ENCODE results near the gene SUGP2. TPM values are rescaled to one million over a fixed set of nuclear protein-coding genes. Genes with fewer than 3 reads are reported as not detected.

SUGP2 gene
- total and polyA plus RNA-seq, 12 donors, result 22.0 to 291 (median 53.2) TPM

GRCh38 chr19:19056636-19057275 is 23.4 kb upstream of the SUGP2 start:
- H3K27ac ChIP-seq, result no peak overlapping the region
- H3K36me3 ChIP-seq (replicated peaks in 1 of 2), result peaks cover 0 to 44% of the 10 kb centered on the region in 2 donors
- WGBS, 4 donors, result 82 to 89% (median 85%) methylated on average over 7 to 9 of the region's 9 CpGs
- H3K9me3 ChIP-seq (replicated peaks in 1 of 3), result no peaks in the 10 kb centered on the region
- TF ChIP-seq CTCF (IDR thresholded peaks at IDR 0.05), result no peak
- no peak for TF ChIP-seq POLR2A (IDR thresholded peaks at IDR 0.05)
- DNase-seq, result no peak
- no peak overlapping the region for H3K4me3 ChIP-seq
- peaks cover 8 to 9% of the 10 kb centered on the region in 2 donors for H3K4me1 ChIP-seq (replicated peaks in 1 of 2)
- no peaks in the 10 kb centered on the region for H3K27me3 ChIP-seq
- intact Hi-C loops (cut with DNase I), result loop anchor here (5.0 to 10.0 kb wide), 3 partner anchors 58 to 88 kb away; partner anchors contain the start of gene TMEM161A (in 1 of the 2)

GRCh38 chr19:19055701-19056100 is 22.4 kb upstream of the SUGP2 start:
- Histone ChIP-seq H3K27me3 (no peaks in the 10 kb centered on the region), H3K9me3 (replicated peaks in 1 of 3) (no peaks in the 10 kb centered on the region), H3K36me3 (replicated peaks in 1 of 2) (peaks cover 0 to 47% of the 10 kb centered on the region in 2 donors), H3K27ac (no peak overlapping the region), H3K4me1 (replicated peaks in 1 of 2) (peaks cover 8 to 9% of the 10 kb centered on the region in 2 donors), H3K4me3 (no peak overlapping the region)
- TF ChIP-seq CTCF (IDR thresholded peaks at IDR 0.05) (no peak), POLR2A (IDR thresholded peaks at IDR 0.05) (no peak)
- intact Hi-C loops (cut with DNase I), result loop anchor here (5.0 to 10.0 kb wide), 3 partner anchors 59 to 89 kb away; partner anchors contain the start of gene TMEM161A (in 1 of the 2)
- 91 to 98% (median 96%) methylated on average over 12 to 13 of the region's 13 CpGs for WGBS, 4 donors
- DNase-seq, result no peak

GRCh38 chr19:19054939-19055440 is 21.7 kb upstream of the SUGP2 start:
- H3K4me3 ChIP-seq, result no peak overlapping the region
- peaks cover 0 to 47% of the 10 kb centered on the region in 2 donors for H3K36me3 ChIP-seq (replicated peaks in 1 of 2)
- no peak for DNase-seq
- WGBS, 4 donors, result 94 to 100% (median 96%) methylated on average over 1 to 19 of the region's 19 CpGs
- H3K27ac ChIP-seq, result no peak overlapping the region
- no peaks in the 10 kb centered on the region for H3K27me3 ChIP-seq
- TF ChIP-seq POLR2A (IDR thresholded peaks at IDR 0.05) (no peak), CTCF (IDR thresholded peaks at IDR 0.05) (no peak)
- peaks cover 8 to 9% of the 10 kb centered on the region in 2 donors for H3K4me1 ChIP-seq (replicated peaks in 1 of 2)
- no peaks in the 10 kb centered on the region for H3K9me3 ChIP-seq (replicated peaks in 1 of 3)
- intact Hi-C loops (cut with DNase I), result loop anchor here (5.0 to 10.0 kb wide), 4 partner anchors 57 to 90 kb away; partner anchors contain the start of gene TMEM161A (in 1 of the 2)

GRCh38 chr19:19054315-19054938 is 21.1 kb upstream of the SUGP2 start:
- intact Hi-C loops (cut with DNase I), result loop anchor here (5.0 to 10.0 kb wide), 3 partner anchors 58 to 90 kb away; no protein-coding TSS in a partner anchor
- no peak overlapping the region for H3K4me3 ChIP-seq
- no peaks in the 10 kb centered on the region for H3K9me3 ChIP-seq (replicated peaks in 1 of 3)
- H3K36me3 ChIP-seq (replicated peaks in 1 of 2), result peaks cover 0 to 47% of the 10 kb centered on the region in 2 donors
- WGBS, 4 donors, result 87 to 93% (median 92%) methylated on average over 12 to 15 of the region's 15 CpGs
- H3K27ac ChIP-seq, result no peak overlapping the region
- peaks cover 5% of the 10 kb centered on the region in 2 donors for H3K4me1 ChIP-seq (replicated peaks in 1 of 2)
- no peak for DNase-seq
- no peaks in the 10 kb centered on the region for H3K27me3 ChIP-seq
- TF ChIP-seq POLR2A (IDR thresholded peaks at IDR 0.05) (no peak), CTCF (IDR thresholded peaks at IDR 0.05) (no peak)

Data from adrenal gland (tissue), 12 donors.